Measurements from ENCODE around the gene PLB1.

GRCh38 chr2:28463893-28464292 is 32.0 kb upstream of the PLB1 start:
- TF ChIP-seq CTCF (IDR thresholded peaks at IDR 0.05) (no peak), POLR2AphosphoS5 (IDR thresholded peaks at IDR 0.05; ENCODE audit: insufficient read depth in 1 of 2, low read depth in 1 of 2) (no peak), POLR2A (IDR thresholded peaks at IDR 0.05) (no peak)
